Measurements from ENCODE around the gene PRSS1.
"Not testable (repeated sequence)": the region's sequence is repeated elsewhere in the genome, so short reads cannot be mapped to it uniquely, and the experiment has no call there.

Gene PRSS1

DNA sequence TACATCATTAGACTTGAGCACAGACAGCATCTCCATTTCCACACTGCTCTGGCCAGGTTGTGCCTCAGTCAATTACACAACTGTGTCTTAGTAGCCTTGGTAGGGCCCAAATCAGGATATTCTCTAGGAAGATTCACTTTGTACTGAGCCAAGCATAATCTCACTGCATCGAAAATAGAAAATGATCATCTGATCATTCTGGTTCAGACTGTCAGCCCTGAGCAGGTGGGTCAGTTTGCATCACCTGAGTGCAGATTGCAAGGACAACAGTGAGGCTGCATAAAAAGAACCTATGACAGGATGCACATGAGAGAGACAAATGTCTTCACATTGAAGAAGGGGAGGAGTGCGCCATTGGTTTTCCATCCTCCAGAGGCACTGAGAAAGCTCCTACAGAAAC, 862 bp upstream of the PRSS1 start:
- DNase-seq: not testable (repeated sequence)

DNA sequence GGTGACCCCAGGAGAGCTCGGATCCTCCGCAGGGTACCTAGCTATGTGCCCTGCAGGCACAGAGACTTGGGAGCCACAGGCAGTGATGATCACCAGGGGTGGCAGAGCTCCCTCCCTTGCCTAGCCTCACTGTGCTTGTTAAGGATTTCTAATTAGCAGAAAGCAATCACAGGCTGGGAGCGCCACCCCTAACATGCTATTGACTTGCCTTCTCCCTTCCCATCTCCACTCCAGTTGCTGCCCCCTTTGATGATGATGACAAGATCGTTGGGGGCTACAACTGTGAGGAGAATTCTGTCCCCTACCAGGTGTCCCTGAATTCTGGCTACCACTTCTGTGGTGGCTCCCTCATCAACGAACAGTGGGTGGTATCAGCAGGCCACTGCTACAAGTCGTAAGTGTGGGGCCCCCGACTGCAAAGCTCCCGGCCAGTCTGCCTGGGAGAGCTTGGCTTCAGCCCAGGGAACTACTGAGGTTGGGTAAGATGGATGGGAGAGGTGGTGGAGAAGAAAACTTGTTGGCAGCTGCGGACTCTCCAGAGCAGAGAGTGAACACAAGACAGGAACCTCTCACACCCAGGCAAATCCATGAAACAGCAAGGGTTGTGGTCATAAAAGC, 1.2 kb downstream of the PRSS1 start:
- DNase-seq: no peak

DNA sequence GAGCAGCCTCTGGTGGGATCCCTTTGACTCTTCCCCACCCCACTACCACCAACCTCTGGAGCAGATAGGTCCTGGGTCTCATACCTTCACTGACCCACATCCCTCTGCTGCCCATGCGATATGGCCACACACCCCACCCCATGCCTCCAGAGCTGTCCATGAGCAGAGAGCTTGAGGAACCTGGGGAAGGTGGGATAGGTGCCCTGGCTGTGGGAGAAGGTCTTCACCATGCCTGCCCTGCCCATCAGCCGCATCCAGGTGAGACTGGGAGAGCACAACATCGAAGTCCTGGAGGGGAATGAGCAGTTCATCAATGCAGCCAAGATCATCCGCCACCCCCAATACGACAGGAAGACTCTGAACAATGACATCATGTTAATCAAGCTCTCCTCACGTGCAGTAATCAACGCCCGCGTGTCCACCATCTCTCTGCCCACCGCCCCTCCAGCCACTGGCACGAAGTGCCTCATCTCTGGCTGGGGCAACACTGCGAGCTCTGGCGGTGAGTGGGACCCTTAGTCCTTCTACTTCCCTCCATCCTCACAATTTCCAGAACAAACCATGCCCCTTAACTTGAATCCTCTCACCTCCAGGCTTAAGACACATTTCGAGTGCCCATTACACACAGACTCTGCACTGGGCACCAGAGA, 2.4 kb downstream of the PRSS1 start:
- not testable (repeated sequence) for DNase-seq

DNA sequence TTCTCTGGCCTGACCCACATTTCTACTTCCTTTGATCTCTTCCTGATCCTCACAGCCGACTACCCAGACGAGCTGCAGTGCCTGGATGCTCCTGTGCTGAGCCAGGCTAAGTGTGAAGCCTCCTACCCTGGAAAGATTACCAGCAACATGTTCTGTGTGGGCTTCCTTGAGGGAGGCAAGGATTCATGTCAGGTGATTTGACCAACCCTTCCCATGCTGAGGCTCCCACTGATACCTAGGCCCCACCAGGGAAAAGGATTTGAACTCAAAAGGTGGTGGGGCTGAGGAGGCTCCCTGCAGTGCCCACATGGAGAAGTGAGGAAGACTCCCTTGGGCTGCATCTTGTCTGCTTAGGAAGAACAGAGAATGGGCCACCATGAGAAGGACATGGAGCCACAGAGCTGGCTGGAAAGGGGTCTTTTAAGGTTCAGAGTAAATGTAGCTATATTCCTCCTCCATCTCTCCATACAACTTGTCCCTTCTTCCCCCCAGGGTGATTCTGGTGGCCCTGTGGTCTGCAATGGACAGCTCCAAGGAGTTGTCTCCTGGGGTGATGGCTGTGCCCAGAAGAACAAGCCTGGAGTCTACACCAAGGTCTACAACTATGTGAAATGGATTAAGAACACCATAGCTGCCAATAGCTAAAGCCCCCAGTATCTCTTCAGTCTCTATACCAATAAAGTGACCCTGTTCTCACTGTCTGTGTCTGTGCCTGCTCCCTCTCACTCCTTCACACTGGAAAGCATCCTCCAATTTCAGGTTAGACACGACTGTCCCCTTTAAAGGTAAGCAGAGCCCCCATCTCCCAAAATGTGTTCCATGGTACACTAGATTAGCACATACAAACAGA, 3.3 kb downstream of the PRSS1 start:
- DNase-seq: no peak

DNA sequence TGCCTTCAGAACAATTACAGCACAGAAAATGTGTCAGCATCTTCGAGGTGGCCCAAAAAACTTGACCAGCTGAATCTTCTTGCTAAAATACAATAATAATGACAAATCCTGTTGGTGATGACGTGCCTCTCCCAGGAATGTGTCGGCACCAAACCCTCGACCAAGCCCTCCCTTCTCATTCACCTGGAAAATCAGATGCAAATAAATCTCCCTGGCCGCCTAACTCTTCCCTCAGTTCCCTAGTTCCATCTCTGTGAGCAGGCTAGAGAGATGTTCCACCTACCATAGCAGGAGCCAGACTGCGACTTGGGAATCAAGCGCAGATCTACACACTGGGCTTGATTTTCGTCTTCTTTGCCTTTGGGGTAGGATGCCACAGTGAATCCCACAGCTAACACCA, 4.1 kb downstream of the PRSS1 start:
- no peak for DNase-seq

DNA sequence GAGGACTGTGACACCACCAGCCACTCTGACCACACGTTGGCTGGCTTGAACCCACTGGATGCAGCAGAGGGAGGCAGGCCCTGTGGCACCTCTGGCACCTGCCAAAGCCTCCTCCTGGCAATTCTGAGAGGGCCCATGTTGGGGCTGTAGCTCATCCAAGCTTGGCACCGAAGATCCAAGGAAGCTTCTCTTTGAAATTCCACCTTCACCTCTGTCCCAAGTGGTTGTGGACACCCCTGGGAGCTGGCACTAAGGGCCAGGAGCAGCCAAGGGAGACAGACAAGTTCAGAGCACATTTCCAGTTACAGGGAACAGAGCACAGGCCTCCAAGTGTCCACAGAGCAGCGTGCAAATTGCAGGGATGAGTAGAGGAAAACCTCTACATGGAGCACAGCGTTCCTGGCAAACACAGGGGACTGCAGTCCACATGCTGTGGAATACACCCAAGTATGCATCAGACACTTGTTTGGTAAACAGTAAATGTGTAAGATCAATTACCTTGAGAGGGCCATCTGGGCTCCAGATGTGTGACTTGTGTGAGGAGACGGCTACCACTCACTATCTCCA, 4.7 kb downstream of the PRSS1 start:
- not testable (repeated sequence) for DNase-seq

DNA sequence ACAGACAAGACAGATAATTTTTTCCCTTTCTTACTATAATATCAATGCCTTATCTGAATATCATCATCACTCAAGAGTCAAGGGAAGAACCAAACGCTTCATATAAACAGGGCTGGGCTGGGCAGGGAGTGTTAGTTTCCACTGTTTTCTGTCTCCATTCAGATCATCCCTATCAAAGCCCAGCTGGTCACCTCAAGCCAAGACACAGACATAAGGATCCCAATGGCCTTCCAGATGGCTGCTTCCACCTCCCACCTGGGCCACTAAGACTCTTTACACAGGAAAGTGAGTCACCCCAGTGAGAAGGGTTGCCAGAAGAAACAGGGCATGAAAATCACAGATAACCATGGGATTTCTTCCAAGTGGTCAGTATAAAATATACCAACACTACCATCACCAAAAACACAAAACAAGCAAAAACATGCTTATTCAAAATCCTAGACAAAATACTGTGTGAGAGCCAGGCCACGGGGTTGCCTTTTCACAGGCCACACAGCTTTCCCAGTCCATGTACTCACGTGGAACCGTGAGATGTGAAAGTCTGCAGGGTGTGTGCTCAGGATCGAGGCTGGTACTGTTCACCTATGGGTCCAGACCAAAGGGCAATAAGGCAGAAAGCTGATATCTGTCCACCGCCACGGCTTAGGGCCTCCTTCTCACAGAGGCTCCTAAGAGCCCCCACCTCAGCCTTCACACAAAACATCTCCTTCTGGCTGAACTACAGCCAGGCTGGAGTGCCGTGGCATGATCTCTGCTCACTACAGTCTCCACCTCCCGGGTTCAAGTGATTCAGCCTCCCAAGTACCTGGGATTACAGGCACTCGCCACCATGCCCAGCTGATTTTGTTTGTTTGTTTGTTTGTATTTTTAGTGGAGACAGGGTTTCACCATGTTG, 5.7 kb downstream of the PRSS1 start:
- no peak for DNase-seq

DNA sequence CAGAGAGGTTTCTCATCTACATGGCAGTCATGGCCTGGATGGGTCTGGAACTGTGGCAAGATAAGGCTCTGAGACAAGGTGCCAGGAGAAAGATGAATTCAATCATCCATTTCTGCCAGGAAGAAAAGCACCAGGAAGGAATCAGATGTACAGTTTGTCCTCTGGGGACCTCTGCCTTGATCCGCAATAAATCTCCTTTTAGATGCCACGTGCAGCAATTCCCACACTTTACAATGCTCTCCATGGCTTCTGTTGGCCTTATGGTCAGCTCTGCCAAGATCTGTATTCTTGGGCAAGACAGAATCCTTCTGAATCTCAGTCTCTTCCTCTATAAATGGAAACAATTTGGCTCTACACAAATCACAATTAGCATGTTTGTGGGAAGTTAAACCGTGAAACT, 9.0 kb downstream of the PRSS1 start:
- not testable (repeated sequence) for DNase-seq

DNA sequence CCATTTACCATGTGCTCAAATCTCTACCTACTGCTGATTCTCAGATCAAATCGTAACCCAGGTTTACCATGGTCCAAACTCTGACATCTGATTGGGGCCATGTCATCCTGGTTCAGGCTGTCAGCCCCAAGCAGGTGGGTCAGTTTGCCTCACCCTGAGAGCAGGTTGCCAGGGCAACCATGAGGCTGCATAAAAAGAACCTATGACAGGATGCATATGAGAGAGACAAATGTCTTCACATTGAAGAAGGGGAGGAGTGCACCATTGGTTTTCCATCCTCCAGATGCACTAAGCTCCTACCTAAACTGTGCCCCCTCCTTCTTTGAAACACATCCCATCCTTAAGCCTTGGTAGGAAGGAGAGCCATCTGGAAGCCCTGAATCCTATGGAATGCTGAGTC, 10.2 kb downstream of the PRSS1 start:
- DNase-seq: no peak

DNA sequence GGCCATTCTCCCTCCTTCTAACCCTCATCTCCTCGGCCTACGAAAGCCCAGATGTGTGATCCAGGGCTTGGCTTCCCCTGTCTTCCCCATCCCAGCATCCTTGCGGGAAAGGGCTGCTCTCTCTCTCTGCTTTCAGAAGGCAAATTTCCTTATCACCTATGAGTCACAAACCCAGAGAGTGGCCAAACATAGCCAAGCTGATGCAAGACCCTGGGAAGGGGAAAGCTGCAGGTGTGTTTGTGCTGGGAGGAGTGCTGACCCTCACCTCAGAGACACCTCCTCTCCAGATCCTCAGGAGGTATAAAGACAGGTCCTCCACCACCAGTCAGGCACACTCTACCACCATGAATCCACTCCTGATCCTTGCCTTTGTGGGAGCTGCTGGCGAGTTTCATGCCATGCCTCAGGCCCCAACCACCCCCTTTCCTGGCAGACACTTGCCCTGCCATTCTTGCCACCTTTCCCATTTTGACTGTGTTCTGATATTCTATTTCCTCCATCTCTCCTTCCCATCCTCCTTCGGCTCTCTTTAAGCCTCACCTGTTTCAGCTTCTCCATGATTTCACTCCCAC, 10.9 kb downstream of the PRSS1 start:
- DNase-seq: no peak

DNA sequence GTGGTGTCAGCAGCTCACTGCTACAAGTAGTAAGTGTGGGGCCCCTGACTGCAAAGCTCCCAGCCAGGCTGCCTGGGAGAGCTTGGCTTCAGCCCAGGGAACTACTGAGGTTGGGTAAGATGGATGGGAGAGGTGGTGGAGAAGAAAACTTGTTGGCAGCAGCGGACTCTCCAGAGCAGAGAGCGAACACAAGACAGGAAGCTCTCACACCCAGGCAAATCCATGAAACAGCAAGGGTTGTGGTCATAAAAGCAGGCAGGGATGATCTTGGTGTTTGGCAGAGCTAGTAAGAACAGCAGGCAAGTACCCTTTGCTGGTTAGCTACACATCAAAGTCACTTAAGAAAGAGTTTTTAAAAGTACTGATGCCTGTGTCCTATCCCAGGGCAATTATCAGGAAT, 12.3 kb downstream of the PRSS1 start:
- DNase-seq: not testable (repeated sequence)

DNA sequence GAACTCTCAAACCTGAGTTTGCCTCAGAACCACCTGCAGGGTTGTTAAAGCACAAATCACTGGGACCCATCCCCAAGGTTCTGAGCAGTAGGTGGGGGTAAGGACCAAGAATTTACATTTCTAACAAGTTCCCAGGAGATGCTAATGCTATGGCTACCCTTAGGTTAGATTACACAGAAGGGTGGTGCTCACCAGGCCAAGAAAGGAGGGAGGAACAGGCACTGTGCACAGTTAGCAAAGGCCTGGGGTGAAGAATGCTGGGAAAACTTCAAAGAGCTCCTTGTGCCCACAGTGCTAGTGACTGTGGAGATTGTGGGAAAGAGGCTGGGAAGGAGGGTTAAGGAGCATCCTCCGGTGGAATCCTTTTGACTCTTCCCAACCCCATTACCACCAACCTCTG, 12.8 kb downstream of the PRSS1 start:
- DNase-seq: no peak

DNA sequence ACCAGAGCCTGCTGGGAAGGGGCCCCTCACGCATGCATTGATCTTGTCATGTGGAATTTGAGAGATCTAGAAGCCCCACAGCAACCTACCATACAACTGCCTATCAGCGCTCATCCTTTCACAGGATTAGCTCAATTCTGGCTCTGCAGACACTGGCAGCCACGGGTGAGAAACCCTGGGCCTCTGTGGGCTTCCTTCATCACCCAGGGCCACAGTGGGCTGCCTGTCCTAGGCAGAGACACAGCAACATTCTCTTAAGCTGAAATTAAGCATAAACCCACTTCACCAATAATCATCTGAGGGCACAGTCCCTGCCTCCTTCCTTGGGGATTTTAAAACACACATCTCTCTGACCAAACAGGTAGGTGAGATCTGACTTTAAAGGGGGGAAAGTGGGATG, 18.2 kb downstream of the PRSS1 start:
- DNase-seq: no peak

DNA sequence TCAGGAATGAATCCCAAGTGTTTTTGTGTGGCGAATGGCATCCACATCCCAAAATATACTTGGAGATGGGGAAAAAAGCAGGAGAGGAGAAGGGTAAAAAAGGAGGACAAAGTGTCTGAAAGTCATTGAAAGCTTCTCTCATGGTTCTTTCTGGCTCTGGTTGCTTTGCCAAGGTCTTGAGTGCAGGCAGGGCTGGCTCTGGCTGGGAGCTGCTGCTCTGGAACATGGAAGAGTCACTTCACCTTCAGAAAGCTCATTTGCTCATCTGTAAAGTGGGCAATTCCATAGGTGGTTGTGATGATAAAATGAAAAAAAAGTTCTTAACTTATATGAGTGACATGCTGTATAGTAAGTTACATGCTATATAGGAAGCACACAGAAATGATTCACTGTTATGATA, 18.6 kb downstream of the PRSS1 start:
- no peak for DNase-seq

DNA sequence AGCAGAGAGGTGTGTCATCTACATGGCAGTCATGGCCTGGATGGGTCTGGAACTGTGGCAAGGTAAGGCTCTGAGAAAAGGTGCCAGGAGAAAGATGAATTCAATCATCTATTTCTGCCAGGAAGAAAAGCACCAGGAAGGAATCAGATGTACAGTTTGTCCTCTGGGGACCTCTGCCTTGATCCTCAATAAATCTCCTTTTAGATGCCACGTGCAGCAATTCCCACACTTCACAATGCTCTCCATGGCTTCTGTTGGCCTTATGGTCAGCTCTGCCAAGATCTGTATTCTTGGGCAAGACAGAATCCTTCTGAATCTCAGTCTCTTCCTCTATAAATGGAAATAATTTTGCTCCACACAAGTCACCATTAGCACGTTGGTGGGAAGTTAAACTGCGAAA, 19.6 kb downstream of the PRSS1 start:
- not testable (repeated sequence) for DNase-seq

DNA sequence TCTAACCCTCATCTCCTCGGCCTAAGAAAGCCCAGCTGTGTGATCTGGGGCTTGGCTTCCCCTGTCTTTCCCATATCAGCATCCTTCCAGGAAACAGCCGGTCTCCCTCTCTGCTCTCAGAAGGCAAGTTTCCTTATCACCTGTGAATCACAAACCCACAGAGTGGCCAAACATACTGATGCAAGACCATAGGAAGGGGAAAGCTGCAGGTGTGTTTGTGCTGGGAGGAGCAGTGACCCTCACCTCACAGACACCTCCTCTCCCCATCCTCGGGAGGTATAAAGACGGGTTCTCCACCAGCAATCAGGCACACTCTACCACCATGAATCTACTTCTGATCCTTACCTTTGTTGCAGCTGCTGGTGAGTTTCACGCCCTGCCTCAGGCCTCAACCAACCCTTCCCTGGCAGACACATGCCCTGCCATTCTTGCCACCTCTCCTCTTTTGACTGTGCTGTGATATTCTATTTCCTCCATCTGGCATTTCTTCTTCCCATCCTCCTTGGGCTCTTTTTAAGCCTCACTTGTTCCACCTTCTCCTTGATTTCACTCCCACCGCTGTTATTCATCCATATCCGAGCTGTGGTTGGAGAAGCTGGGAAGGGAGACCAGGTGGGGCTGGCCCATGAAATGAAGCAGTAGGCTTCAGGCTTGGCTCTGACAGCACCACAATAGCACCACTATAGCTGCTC, 21.5 kb downstream of the PRSS1 start, which contains the start of gene PRSS2:
Gene PRSS2, plus strand, starts transcription at position 310 of the 692 bp plus-strand sequence. Its CDS starts 13 bp downstream, at position 323.
- DNase-seq: no peak

DNA sequence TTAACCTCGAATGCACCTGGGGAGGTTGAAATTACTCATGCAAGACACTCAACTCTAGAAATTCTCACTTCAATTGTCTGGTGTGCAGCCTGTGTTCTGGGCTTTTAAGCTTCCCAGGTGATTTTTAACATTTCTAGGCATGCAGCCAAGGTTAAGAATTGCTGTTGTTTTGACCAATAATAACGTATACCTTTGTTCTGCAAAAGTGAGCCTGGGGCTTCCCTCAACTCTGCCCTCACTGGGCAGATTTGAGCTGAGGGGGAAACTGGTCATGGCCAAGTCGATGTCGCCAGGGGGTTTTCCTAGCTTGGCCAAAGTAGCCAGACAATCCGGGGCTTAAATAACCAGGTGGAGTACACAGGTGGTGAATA, 22.1 kb downstream of the PRSS1 start:
- peak; percentile 1 for DNase-seq

DNA sequence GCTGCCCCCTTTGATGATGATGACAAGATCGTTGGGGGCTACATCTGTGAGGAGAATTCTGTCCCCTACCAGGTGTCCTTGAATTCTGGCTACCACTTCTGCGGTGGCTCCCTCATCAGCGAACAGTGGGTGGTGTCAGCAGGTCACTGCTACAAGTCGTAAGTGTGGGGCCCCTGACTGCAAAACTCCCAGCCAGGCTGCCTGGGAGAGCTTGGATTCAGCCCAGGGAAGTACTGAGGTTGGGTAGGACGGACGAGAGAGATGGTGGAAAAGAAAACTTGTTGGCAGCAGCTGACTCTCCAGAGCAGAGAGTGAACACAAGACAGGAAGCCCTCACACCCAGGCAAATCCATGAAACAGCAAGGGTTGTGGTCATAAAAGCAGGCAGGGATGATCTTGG, 22.8 kb downstream of the PRSS1 start:
- no peak for DNase-seq

DNA sequence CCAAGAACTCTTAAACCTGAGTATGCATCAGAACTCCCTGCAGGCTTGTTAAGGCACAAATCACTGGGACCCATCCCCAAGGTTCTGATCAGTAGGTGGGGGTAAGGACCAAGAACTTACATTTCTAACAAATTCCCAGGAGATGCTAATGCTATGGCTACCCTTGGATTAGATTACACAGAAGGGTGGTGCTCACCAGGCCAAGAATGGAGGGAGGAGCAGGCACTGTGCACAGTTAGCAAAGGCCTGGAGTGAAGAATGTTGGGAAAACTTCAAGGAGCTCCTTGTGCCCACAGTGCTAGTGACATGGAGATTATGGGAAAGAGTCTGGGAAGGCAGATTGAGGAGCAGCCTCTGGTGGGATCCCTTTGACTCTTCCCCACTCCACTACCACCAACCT, 23.4 kb downstream of the PRSS1 start:
- no peak for DNase-seq

DNA sequence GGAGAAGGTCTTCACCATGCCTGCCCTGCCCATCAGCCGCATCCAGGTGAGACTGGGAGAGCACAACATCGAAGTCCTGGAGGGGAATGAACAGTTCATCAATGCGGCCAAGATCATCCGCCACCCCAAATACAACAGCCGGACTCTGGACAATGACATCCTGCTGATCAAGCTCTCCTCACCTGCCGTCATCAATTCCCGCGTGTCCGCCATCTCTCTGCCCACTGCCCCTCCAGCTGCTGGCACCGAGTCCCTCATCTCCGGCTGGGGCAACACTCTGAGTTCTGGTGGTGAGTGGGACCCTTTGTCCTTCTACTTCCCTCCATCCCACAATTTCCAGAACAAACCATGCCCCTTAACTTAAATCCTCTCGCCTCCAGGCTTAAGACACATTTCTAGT, 24.0 kb downstream of the PRSS1 start:
- DNase-seq: no peak

DNA sequence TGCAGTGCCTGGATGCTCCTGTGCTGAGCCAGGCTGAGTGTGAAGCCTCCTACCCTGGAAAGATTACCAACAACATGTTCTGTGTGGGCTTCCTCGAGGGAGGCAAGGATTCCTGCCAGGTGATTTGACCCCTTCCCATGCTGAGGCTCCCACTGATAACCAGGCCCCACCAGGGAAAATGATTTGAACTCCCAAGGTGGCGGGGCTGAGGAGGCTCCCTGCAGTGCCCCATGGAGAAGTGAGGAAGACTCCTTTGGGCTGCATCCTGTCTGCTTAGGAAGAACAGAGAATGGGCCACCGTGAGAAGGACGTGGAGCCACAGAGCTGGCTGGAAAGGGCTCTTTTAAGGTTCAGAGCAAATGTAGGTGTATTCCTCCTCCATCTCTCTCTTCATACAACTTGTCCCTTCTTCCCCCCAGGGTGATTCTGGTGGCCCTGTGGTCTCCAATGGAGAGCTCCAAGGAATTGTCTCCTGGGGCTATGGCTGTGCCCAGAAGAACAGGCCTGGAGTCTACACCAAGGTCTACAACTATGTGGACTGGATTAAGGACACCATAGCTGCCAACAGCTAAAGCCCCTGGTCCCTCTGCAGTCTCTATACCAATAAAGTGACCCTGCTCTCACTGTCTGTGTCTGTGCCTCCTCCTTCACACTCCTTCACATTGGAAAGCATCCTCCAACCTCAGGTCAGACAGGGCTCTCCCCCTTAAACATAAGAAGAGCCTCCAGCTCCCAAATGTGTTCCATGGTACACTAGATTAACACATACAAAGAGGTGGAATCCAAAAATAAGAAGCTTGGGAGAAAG, 24.9 kb downstream of the PRSS1 start:
- DNase-seq: no peak

Data from NCI-H2029 (cell line).